KG1 (cell line): ENCODE data around the gene TMIGD3.

Source experiments
- DNase-seq: peaks from one replicate; lab custom pipeline; 2025; lab: John Stamatoyannopoulos, UW

Gene TMIGD3

DNA sequence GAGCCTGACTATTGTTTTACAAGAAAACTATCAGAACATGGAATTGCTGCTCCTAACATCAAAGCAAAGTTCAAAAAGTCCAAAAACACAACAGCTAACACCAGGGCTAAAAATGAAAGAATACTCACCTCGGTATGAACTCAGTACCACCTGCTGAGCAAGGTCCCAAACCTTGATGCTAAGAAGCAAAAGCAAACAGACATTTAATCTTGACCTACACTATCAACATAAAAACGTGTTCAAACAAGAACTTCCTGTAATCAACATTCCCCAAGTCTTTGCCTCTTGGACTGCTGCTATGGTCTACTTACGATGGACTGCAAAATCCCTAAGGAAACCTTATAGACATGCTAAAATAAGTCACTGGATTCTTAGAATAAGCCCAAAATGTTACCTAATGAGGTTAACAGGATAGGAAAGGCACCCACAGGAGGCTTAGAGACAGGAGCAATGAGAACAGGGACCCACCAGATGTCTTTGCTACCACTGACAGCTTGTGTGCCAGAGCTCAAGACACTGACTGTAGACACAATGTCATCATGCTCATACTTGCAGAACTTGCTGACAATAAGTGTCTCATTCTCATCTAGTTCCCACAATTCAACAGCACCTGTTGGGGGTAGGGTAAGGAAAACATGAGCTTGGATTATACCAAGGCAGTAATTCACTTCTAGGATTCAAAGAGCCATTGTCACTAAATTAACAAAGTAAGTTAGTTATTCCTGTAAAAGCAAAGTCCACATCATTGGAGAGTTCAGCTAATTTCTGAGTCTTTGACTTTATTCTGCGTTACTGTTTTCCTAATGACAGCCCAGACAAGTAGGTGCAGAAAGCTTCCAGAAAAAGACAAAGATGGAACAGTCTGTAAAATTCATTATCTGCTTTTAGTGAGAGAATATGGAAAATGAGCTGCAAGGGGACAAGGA, 56.2 kb downstream of the TMIGD3 start:
- DNase-seq, result no peak

GRCh38 chr1:111446546-111446945, 56.9 kb downstream of the TMIGD3 start:
- DNase-seq, result no peak

DNA sequence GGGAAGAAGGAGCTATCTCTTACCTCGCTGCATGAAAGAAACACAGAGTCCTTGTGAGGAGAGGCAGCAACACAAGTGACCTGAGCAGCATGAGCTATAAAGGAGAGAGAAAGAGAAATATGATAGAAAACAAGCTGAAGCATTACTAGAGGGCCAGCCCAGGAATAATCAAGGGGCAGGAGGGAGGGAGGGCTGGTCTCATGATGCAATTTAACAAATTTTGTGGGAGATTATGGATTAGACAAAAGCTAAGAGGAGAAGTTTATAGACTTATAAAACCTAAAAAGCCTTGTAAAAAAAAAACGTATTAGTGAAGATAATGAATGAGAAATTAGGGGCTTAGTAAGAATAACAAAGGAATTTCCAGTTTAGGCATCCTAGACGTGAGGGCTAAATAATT, 59.4 kb downstream of the TMIGD3 start:
- no peak for DNase-seq

DNA sequence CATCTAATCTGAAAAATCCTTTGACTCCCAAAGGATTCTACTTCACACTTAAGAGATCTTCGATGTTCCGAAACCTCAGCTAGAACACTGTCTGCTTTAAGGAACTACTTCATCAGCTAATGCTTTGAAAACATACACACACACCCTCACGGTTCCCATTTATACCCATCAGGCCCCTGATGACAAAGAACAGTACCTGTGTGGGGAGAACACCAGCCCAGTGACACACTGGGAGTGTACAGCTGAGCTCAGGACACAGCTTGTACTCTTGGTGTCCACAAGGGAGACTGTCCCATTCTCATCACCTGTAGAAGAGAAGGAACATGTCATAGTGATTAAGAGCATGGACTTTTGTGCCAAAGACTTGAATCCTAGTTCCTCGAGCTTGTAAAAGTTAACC, 61.0 kb downstream of the TMIGD3 start:
- no peak for DNase-seq

DNA sequence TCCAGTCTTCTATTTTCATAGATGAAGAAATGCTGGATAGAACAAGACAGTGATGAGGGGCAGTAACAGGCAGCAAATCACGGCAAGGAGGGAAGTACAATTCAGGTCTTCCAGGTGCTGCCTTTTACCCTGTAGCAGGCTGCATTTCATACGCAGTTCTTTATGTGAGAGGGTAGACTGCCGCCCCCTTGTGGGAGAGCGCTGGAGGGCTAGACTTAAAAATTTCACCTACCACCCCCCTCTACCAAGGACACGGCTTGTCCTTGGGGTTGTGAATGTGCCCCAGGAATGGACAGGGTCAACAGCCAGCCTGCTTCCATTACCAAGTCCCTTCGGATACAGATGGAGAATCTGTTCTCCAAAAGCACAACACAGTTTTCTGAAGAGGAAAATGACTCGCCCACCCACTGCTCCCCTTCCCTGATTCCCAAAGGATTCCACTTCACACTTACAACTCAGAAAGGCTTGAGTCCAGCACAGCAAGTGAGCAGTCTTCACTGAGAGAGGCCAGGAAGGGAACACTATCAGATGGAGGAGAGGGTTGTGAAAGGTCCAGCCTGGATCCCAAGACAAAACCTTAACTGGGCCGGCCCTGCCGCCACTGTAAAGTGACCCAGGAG, 61.8 kb downstream of the TMIGD3 start:
- no peak for DNase-seq

DNA sequence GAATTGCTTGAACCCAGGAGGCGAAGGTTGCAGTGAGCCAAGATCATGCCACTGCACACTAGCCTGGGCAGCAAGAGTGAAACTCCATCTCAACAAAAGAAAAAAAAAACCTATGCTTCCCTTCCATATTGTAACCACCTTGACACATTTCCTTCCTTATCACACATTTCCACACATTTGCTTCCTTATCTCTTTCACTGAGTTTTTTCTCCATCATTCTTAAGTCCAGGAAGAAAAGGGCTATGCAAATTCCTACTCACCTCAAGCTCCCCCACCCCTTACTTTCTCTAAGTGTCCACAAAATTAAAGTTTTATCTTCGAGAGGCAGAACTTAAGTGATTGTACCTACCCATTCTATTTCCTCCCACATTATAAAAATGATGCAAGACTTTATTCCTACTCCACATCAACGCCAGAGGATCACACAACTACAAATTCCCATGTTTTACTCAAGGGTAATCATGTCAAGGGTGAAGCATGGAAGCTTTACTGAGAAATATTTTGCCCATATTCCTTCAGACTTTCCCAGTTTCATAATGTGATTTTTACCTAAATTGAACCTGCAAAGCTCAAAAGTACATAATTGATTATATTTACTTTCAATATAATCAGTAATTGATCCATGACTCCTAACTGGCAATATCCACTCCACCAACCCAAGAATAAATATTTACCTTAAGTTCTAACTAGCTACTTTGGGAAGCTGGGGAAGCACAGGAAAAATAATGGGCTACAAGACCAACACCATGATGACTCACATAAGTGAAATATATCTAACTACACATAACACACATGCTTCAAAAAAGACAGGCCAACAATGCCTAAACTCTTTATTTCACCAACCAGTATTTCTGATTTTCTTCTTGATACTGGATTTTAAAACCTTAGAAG, 63.7 kb downstream of the TMIGD3 start:
- no peak for DNase-seq

DNA sequence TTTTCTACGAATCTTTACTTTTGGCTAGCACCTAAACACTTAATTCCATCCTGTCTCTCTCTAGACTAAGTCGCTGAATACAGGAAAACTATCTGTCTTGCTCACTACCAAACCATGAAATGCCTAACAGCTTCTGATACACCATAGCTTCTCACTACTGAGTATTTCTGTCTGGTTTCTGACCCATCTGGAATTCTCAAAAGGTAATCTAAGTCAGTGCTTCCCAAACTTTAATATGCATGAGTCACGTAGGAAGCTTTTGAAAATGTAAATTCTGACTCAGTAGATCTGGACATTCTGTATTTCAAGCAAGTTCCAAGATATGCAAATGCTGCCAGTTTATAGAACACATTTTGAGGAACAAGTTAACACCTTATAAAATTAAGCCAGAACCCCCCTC, 66.7 kb downstream of the TMIGD3 start:
- no peak for DNase-seq
